GM10248 (cell line): ENCODE data around the gene FXYD3.
"Not testable (repeated sequence)": the region's sequence is repeated elsewhere in the genome, so short reads cannot be mapped to it uniquely, and the experiment has no call there.

ENCODE experiments used
- CTCF ChIA-PET: fragments of 300-600 bp; sonication (Branson Sonifier 250); formaldehyde crosslinking; extraction: SDS; loops from one replicate; lab custom pipeline; 2021; ENCODE audit warnings: antibody characterized with exemption; lab: Yijun Ruan, JAX
- POLR2A ChIA-PET: fragments of 350-650 bp; sonication (Branson Sonifier 250); formaldehyde crosslinking; extraction: SDS; loops from one replicate; lab custom pipeline; 2020; ENCODE audit warnings: antibody characterized with exemption; lab: Yijun Ruan, JAX
- DNase-seq: peaks from one replicate; pipeline ENCODE4 v3.0.0; 2012; ENCODE audit errors: extremely low spot score
- TF ChIP-seq, protein P1 (sequence below): IDR thresholded peaks from 2 replicates; pipeline ENCODE4 v1.5.1; 2012; ENCODE audit warnings: mild to moderate bottlenecking, low read depth; ENCODE audit errors: extremely low read depth, missing control alignments, control extremely low read depth

Gene FXYD3

GRCh38 chr19:35125749-35126623 lies 10.4 kb downstream of the FXYD3 start:
- ChIA-PET POLR2A (no interaction called here), CTCF (interaction anchor here (0.9 to 7.0 kb wide), 4 partner anchors 10 to 130 kb away, joined by 4 to 58 read pairs (median 7); partner anchors contain the start of gene LGI4)
- no peak for DNase-seq
- TF ChIP-seq, protein P1, sequence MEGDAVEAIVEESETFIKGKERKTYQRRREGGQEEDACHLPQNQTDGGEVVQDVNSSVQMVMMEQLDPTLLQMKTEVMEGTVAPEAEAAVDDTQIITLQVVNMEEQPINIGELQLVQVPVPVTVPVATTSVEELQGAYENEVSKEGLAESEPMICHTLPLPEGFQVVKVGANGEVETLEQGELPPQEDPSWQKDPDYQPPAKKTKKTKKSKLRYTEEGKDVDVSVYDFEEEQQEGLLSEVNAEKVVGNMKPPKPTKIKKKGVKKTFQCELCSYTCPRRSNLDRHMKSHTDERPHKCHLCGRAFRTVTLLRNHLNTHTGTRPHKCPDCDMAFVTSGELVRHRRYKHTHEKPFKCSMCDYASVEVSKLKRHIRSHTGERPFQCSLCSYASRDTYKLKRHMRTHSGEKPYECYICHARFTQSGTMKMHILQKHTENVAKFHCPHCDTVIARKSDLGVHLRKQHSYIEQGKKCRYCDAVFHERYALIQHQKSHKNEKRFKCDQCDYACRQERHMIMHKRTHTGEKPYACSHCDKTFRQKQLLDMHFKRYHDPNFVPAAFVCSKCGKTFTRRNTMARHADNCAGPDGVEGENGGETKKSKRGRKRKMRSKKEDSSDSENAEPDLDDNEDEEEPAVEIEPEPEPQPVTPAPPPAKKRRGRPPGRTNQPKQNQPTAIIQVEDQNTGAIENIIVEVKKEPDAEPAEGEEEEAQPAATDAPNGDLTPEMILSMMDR = no peak

- POLR2A ChIA-PET = no interaction called here
- TF ChIP-seq, protein P1 = no peak
- DNase-seq = no peak
- CTCF ChIA-PET = interaction anchor here (0.9 to 7.0 kb wide), 4 partner anchors 9 to 131 kb away, joined by 4 to 58 read pairs (median 6); partner anchors contain the start of gene LGI4
These were observed 11.0 kb downstream of the FXYD3 start for GRCh38 chr19:35126624-35126959.

GRCh38 chr19:35127871-35128270 lies 12.2 kb downstream of the FXYD3 start:
- POLR2A ChIA-PET = interaction anchor here (0.6 kb wide), 1 partner anchor 77 kb away, joined by 4 read pairs; no protein-coding TSS in a partner anchor
- no peak for DNase-seq
- TF ChIP-seq, protein P1 = no peak
- CTCF ChIA-PET = interaction anchor here (1.1 to 7.0 kb wide), 5 partner anchors 8 to 132 kb away, joined by 4 to 58 read pairs (median 6); partner anchors contain the start of gene LGI4

GRCh38 chr19:35128398-35129057 lies 12.9 kb downstream of the FXYD3 start:
- CTCF ChIA-PET = interaction anchor here (1.2 to 7.0 kb wide), 3 partner anchors 7 to 62 kb away, joined by 6 to 58 read pairs (median 7); partner anchors contain the start of gene LGI4
- POLR2A ChIA-PET = no interaction called here
- DNase-seq = no peak
- TF ChIP-seq, protein P1 = no peak

DNA sequence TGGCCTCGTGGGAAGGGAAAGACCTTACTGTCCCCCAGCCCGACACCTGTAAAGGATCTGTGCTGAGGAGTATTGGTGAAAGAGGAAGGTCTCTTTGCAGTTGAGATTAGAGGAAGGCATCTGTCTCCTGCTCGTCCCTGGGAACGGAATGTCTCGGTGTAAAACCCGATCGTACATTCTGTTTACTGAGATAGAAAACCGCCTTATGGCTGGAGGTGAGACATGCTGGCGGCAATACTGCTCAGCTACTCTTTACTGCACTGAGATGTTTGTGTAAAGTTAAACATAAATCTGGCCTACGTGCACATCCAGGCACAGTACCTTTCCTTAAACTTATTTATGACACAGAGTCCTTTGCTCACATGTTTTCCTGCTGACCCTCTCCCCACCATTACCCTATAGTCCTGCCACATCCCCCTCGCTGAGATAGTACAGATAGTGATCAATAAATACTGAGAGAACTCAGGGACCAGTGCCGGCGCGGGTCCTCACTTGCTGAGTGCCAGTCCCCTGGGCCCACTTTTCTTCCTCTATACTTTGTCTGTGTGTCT lies 14.2 kb downstream of the FXYD3 start:
- POLR2A ChIA-PET, DNase-seq, CTCF ChIA-PET: not testable (repeated sequence)

DNA sequence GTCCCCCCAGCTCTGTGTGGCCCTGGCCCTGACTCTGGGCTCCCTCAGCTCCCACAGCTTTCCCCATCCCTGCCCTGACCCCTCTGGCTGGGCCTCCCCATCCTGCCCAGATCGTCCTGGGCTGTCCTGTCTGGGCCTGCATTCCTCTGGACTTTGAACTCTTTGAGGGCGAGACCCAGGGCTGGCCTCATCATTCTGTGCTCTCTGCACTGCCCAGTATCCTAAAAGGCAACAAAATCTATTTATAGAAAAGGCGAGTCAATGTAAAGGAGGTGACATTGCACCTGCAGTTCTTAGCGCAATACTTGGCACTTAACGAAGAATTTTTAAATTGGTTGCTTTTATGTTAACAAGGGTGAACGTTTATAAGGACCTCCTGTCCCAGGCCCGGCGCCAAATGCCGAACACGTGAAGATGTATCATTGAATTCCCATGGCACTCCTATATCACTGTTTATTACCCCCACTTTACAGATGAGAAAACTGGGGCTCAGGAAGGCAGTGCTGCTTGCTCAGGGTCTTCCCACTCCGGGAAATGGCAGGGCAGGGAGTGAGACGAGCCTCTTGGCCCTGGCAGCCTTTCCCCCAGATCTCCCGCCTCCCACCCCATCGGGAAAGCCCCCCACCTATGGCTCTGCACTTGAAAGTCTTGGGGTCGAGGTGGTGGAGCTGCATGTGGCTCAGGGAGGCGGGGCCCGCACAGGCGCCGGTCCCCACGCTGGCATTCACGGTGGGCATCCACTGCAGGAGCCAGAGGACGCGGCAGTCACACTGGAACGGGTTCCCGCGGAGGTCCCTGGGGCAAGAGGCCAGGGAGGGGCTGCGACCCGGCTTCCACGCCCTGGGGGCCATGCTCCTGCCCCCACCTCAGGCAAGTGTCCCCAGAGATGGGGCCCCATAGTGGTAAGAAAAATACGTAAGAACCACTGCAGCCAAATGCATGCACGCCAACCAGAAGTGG lies 15.4 kb downstream of the FXYD3 start:
- ChIA-PET CTCF (interaction anchor here (0.8 kb wide), 1 partner anchor 16 kb away, joined by 3 read pairs; no protein-coding TSS in a partner anchor), POLR2A (no interaction called here)

More for the DNA sequence above, 15.4 kb downstream of the FXYD3 start:
- no peak for DNase-seq
- TF ChIP-seq, protein P1 = no peak
